ENCODE data around the gene ADORA1. TPM values are rescaled to one million over a fixed set of nuclear protein-coding genes. Genes with fewer than 3 reads are reported as not detected.

The ADORA1 gene
- 0.74 and 1.2 TPM in 2 replicates for total RNA-seq (2021)
- percentile 16 among the genes with signal in this experiment for Bru-seq, nascent RNA
- percentile 19 among the genes with signal in this experiment for BruChase-seq, experiment 1, labeled RNA remaining after a 2-hour chase
- BruChase-seq, experiment 2, labeled RNA remaining after a 6-hour chase = percentile 11 among the genes with signal in this experiment
- long read RNA-seq = 0 reads

- no peaks in the 10 kb centered on the region for H3K9me3 ChIP-seq (ENCODE audit: low read depth, low read length, poor library complexity, severe bottlenecking)
- peaks cover 23% of the 10 kb centered on the region for H3K27me3 ChIP-seq (replicated peaks; ENCODE audit: insufficient read depth, low read depth, low read length, poor library complexity)
- intact Hi-C loops (cut with micrococcal nuclease; ENCODE audit: unreplicated experiment) = no loop called here
- H3K27ac ChIP-seq (ENCODE audit: low read depth, low read length, poor library complexity, severe bottlenecking) = no peak within 1 kb of the TSS
- TF ChIP-seq EZH2 (IDR thresholded peaks at IDR 0.05; ENCODE audit: borderline replicate concordance, low read depth, low read length, poor library complexity, severe bottlenecking) (peak; percentile 35), CTCF (conservative IDR thresholded peaks at IDR 0.05; ENCODE audit: low read depth, low read length) (0 out of 2 replicates have a peak, but pooled peaks have one; percentile 5)
- peak within 1 kb of the TSS; percentile 24 for H3K4me3 ChIP-seq (ENCODE audit: low read depth, low read length, poor library complexity, severe bottlenecking)
- ChIA-PET POLR2A (ENCODE audit: low non-redundant PET) (interaction anchor here (0.7 kb wide), 1 partner anchor 23 kb away, joined by 3 read pairs; no protein-coding TSS in a partner anchor), CTCF (interaction anchor here (0.6 to 1.3 kb wide), 9 partner anchors 24 to 803 kb away, joined by 3 to 11 read pairs (median 4); no protein-coding TSS in a partner anchor)
- DNase-seq (ENCODE audit: low spot score) = no peak
- H3K4me1 ChIP-seq (ENCODE audit: insufficient read depth, low read length, poor library complexity, severe bottlenecking) = peaks cover 15% of the 10 kb centered on the region
- no peaks in the 10 kb centered on the region for H3K36me3 ChIP-seq (ENCODE audit: insufficient read depth, low read length, poor library complexity, severe bottlenecking)
- BruUV-seq (replicated peaks) = no TSS peak
Measured at GRCh38 chr1:203127666-203128430, at the start of gene ADORA1. Gene ADORA1 (plus strand): TSS chr1:203127726. CDS start chr1:203128842, 1,116 bp downstream.

GRCh38 chr1:203077956-203078355 is 49.6 kb upstream of the ADORA1 start:
- Histone ChIP-seq H3K36me3 (ENCODE audit: insufficient read depth, low read length, poor library complexity, severe bottlenecking) (no peaks in the 10 kb centered on the region), H3K9me3 (ENCODE audit: low read depth, low read length, poor library complexity, severe bottlenecking) (no peaks in the 10 kb centered on the region), H3K27ac (ENCODE audit: low read depth, low read length, poor library complexity, severe bottlenecking) (no peak overlapping the region), H3K27me3 (replicated peaks; ENCODE audit: insufficient read depth, low read depth, low read length, poor library complexity) (peaks cover 4% of the 10 kb centered on the region), H3K4me3 (ENCODE audit: low read depth, low read length, poor library complexity, severe bottlenecking) (no peak overlapping the region), H3K4me1 (ENCODE audit: insufficient read depth, low read length, poor library complexity, severe bottlenecking) (no peaks in the 10 kb centered on the region)
- BruUV-seq (replicated peaks) = no TSS peak
- POLR2A ChIA-PET (ENCODE audit: low non-redundant PET) = no interaction called here
- TF ChIP-seq EZH2 (IDR thresholded peaks at IDR 0.05; ENCODE audit: borderline replicate concordance, low read depth, low read length, poor library complexity, severe bottlenecking) (no peak), CTCF (conservative IDR thresholded peaks at IDR 0.05; ENCODE audit: low read depth, low read length) (no peak)
- intact Hi-C loops (cut with micrococcal nuclease; ENCODE audit: unreplicated experiment) = no loop called here
- DNase-seq (ENCODE audit: low spot score) = no peak
- CTCF ChIA-PET = no interaction called here

GRCh38 chr1:203078478-203078877 is 49.0 kb upstream of the ADORA1 start:
- intact Hi-C loops (cut with micrococcal nuclease; ENCODE audit: unreplicated experiment) = no loop called here
- Histone ChIP-seq H3K36me3 (ENCODE audit: insufficient read depth, low read length, poor library complexity, severe bottlenecking) (no peaks in the 10 kb centered on the region), H3K27ac (ENCODE audit: low read depth, low read length, poor library complexity, severe bottlenecking) (no peak overlapping the region), H3K4me1 (ENCODE audit: insufficient read depth, low read length, poor library complexity, severe bottlenecking) (no peaks in the 10 kb centered on the region), H3K27me3 (replicated peaks; ENCODE audit: insufficient read depth, low read depth, low read length, poor library complexity) (peaks cover 4% of the 10 kb centered on the region), H3K4me3 (ENCODE audit: low read depth, low read length, poor library complexity, severe bottlenecking) (no peak overlapping the region), H3K9me3 (ENCODE audit: low read depth, low read length, poor library complexity, severe bottlenecking) (no peaks in the 10 kb centered on the region)
- ChIA-PET POLR2A (ENCODE audit: low non-redundant PET) (no interaction called here), CTCF (no interaction called here)
- DNase-seq (ENCODE audit: low spot score) = no peak
- BruUV-seq (replicated peaks) = no TSS peak
- no peak for TF ChIP-seq CTCF (conservative IDR thresholded peaks at IDR 0.05; ENCODE audit: low read depth, low read length)
- no peak for TF ChIP-seq EZH2 (IDR thresholded peaks at IDR 0.05; ENCODE audit: borderline replicate concordance, low read depth, low read length, poor library complexity, severe bottlenecking)
